Progenitor cell of endocrine pancreas (in vitro differentiated cells): ENCODE measurements around the gene ACER1. TPM values are rescaled to one million over a fixed set of nuclear protein-coding genes. Genes with fewer than 3 reads are reported as not detected.
"Not testable (repeated sequence)": the region's sequence is repeated elsewhere in the genome, so short reads cannot be mapped to it uniquely, and the experiment has no call there.

Source experiments
- DNase-seq: peaks from one replicate; pipeline ENCODE4 v3.0.0; 2021; ENCODE audit warnings: low spot score; ENCODE audit not compliant: unreplicated experiment
- H3K27ac Mint-ChIP-seq: 2 replicates; pipeline ENCODE4 v1.8.0; 2021; ENCODE audit warnings: mild to moderate bottlenecking, moderate library complexity, mixed read lengths
- H3K27me3 Mint-ChIP-seq: 2 replicates; pipeline ENCODE4 v1.8.0; 2021; ENCODE audit warnings: mixed read lengths
- H3K36me3 Mint-ChIP-seq: 2 replicates; pipeline ENCODE4 v1.8.0; 2022; ENCODE audit warnings: mixed read lengths; ENCODE audit not compliant: insufficient read depth
- H3K4me1 Mint-ChIP-seq: 2 replicates; pipeline ENCODE4 v1.8.0; 2021; ENCODE audit warnings: low read depth, mixed read lengths
- H3K4me3 Mint-ChIP-seq: 2 replicates; pipeline ENCODE4 v1.8.0; 2021; ENCODE audit warnings: low read depth, mild to moderate bottlenecking, moderate library complexity, mixed read lengths
- H3K9me3 Mint-ChIP-seq: 2 replicates; pipeline ENCODE4 v1.8.0; 2021; ENCODE audit warnings: low read depth, mixed read lengths
- CTCF ChIP-seq: fragments of 200-600 bp; sonication (generic); IDR thresholded peaks from one replicate; pipeline ENCODE4 v1.5.0; 2021; ENCODE audit warnings: antibody characterized with exemption, mild to moderate bottlenecking; ENCODE audit not compliant: unreplicated experiment
- total RNA-seq: library from RNA; stranded (reverse); gene quantifications from 2 replicates; pipeline ENCODE4 v1.2.1, GENCODE V29; 2021

ACER1 gene
- total RNA-seq, 1 donor from 2014 or later: not detected

- no peak overlapping the region for H3K4me3 Mint-ChIP-seq
- peaks cover 4% of the 10 kb centered on the region for H3K9me3 Mint-ChIP-seq
- DNase-seq: no peak
- no peak for TF ChIP-seq CTCF
- no peak overlapping the region for H3K27ac Mint-ChIP-seq
- peaks cover 27% of the 10 kb centered on the region for H3K27me3 Mint-ChIP-seq
- no peaks in the 10 kb centered on the region for H3K4me1 Mint-ChIP-seq
- H3K36me3 Mint-ChIP-seq: peaks cover 1% of the 10 kb centered on the region
Observed at GRCh38 chr19:6322284-6322683, 11.1 kb downstream of the ACER1 start.

GRCh38 chr19:6319376-6319775 is 14.0 kb downstream of the ACER1 start:
- peaks cover 20% of the 10 kb centered on the region for H3K27me3 Mint-ChIP-seq
- no peak overlapping the region for H3K27ac Mint-ChIP-seq
- no peak for DNase-seq
- TF ChIP-seq CTCF: no peak
- H3K4me1 Mint-ChIP-seq: no peaks in the 10 kb centered on the region
- H3K9me3 Mint-ChIP-seq: peaks cover 4% of the 10 kb centered on the region
- peaks cover 1% of the 10 kb centered on the region for H3K36me3 Mint-ChIP-seq
- no peak overlapping the region for H3K4me3 Mint-ChIP-seq

- no peak overlapping the region for H3K4me3 Mint-ChIP-seq
- H3K4me1 Mint-ChIP-seq: no peaks in the 10 kb centered on the region
- H3K36me3 Mint-ChIP-seq: peaks cover 1% of the 10 kb centered on the region
- no peak overlapping the region for H3K27ac Mint-ChIP-seq
- peaks cover 4% of the 10 kb centered on the region for H3K9me3 Mint-ChIP-seq
- H3K27me3 Mint-ChIP-seq: peaks cover 20% of the 10 kb centered on the region
- DNase-seq: no peak
- TF ChIP-seq CTCF: no peak
Observed at GRCh38 chr19:6318772-6319171, 14.6 kb downstream of the ACER1 start.

- DNase-seq, H3K4me3 Mint-ChIP-seq, H3K4me1 Mint-ChIP-seq, H3K27ac Mint-ChIP-seq, H3K36me3 Mint-ChIP-seq, H3K9me3 Mint-ChIP-seq: not testable (repeated sequence)
- H3K27me3 Mint-ChIP-seq: peaks cover 13% of the 10 kb centered on the region
Observed at GRCh38 chr19:6315646-6316045, 17.8 kb downstream of the ACER1 start.

- Mint-ChIP-seq H3K36me3 (no peaks in the 10 kb centered on the region), H3K27ac (no peak overlapping the region), H3K27me3 (peaks cover 13% of the 10 kb centered on the region), H3K9me3 (peaks cover 4% of the 10 kb centered on the region), H3K4me3 (no peak overlapping the region), H3K4me1 (no peaks in the 10 kb centered on the region)
- TF ChIP-seq CTCF: no peak
- DNase-seq: no peak
Observed at GRCh38 chr19:6313398-6313969, 19.9 kb downstream of the ACER1 start.

- no peaks in the 10 kb centered on the region for H3K4me1 Mint-ChIP-seq
- H3K4me3 Mint-ChIP-seq: no peak overlapping the region
- DNase-seq: no peak
- no peak for TF ChIP-seq CTCF
- H3K27me3 Mint-ChIP-seq: peaks cover 11% of the 10 kb centered on the region
- H3K36me3 Mint-ChIP-seq: no peaks in the 10 kb centered on the region
- H3K9me3 Mint-ChIP-seq: peaks cover 4% of the 10 kb centered on the region
- no peak overlapping the region for H3K27ac Mint-ChIP-seq
Observed at GRCh38 chr19:6312018-6312417, 21.4 kb downstream of the ACER1 start.
